Measurements from ENCODE around the gene TFF3.

The TFF3 gene

DNA sequence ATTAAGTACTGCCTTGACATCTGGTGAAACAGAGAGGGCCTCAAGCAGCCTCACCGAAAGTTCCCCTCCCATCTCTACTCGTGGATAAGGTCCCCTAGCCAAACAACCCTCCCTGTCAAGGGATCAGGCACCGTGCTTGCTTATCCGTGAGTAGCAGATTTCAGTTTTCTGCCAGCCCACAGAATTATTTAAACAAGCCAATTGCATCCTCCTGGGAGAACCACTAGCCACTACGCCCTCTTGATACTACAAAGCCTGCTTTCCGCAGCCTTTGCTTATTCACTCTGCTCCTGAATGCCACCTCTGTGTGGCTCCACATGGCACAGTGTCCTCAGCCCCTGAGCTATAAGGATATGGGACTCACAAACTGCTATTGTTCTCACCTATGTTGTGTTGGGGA is 41.4 kb upstream of the TFF3 start:
- H3K36me3 ChIP-seq (ENCODE audit: control insufficient read depth in 2 of 2, insufficient read depth in 2 of 2, low read length in 2 of 2): no peaks in the 10 kb centered on the region
- no peak overlapping the region for H3K9ac ChIP-seq (ENCODE audit: low read depth in 1 of 2, low read length in 2 of 2)
- H3K4me1 ChIP-seq (ENCODE audit: control insufficient read depth in 2 of 2, insufficient read depth in 2 of 2, low read length in 2 of 2): no peaks in the 10 kb centered on the region
- H3K4me3 ChIP-seq (ENCODE audit: low read length in 2 of 2): no peak overlapping the region
- peaks cover 0 to 8% of the 10 kb centered on the region in 2 donors for H3K9me3 ChIP-seq (ENCODE audit: control insufficient read depth in 2 of 2, low read length in 2 of 2)
- peak overlapping the region in 1 of 2 donors; percentile 5 for H3K27ac ChIP-seq (ENCODE audit: low read depth in 2 of 2, low read length in 2 of 2)
- H3K27me3 ChIP-seq (ENCODE audit: control insufficient read depth in 2 of 2, insufficient read depth in 2 of 2, low read length in 2 of 2): no peaks in the 10 kb centered on the region

GRCh38 chr21:42356046-42356445 is 40.8 kb upstream of the TFF3 start:
- Histone ChIP-seq H3K36me3 (ENCODE audit: control insufficient read depth in 2 of 2, insufficient read depth in 2 of 2, low read length in 2 of 2) (no peaks in the 10 kb centered on the region), H3K9me3 (ENCODE audit: control insufficient read depth in 2 of 2, low read length in 2 of 2) (peaks cover 0 to 8% of the 10 kb centered on the region in 2 donors), H3K9ac (ENCODE audit: low read depth in 1 of 2, low read length in 2 of 2) (no peak overlapping the region), H3K4me3 (ENCODE audit: low read length in 2 of 2) (no peak overlapping the region), H3K4me1 (ENCODE audit: control insufficient read depth in 2 of 2, insufficient read depth in 2 of 2, low read length in 2 of 2) (no peaks in the 10 kb centered on the region), H3K27ac (ENCODE audit: low read depth in 2 of 2, low read length in 2 of 2) (no peak overlapping the region), H3K27me3 (ENCODE audit: control insufficient read depth in 2 of 2, insufficient read depth in 2 of 2, low read length in 2 of 2) (no peaks in the 10 kb centered on the region)

DNA sequence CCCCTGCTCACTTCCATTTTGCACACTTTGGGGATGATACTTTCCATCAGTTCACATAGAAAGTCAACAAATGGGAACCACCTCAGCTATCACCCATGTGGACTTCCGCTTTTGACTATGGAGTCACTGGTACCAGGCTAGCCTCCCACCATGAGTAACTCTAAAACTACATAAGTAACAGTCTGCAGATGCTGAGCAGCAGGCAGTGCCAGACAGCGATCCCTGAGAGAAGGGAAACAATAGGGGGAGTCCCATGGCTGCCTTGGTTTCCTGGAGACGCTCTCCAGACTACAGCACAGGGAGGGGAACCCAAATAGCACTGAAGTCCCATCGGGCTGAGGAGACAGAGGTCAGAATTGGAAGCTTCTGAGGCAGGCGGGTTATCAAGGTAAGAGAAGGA is 38.4 kb upstream of the TFF3 start:
- H3K27ac ChIP-seq (ENCODE audit: low read depth in 2 of 2, low read length in 2 of 2): no peak overlapping the region
- no peaks in the 10 kb centered on the region for H3K27me3 ChIP-seq (ENCODE audit: control insufficient read depth in 2 of 2, insufficient read depth in 2 of 2, low read length in 2 of 2)
- no peak overlapping the region for H3K9ac ChIP-seq (ENCODE audit: low read depth in 1 of 2, low read length in 2 of 2)
- H3K4me3 ChIP-seq (ENCODE audit: low read length in 2 of 2): no peak overlapping the region
- H3K9me3 ChIP-seq (ENCODE audit: control insufficient read depth in 2 of 2, low read length in 2 of 2): peaks cover 0 to 5% of the 10 kb centered on the region in 2 donors
- no peaks in the 10 kb centered on the region for H3K36me3 ChIP-seq (ENCODE audit: control insufficient read depth in 2 of 2, insufficient read depth in 2 of 2, low read length in 2 of 2)
- H3K4me1 ChIP-seq (ENCODE audit: control insufficient read depth in 2 of 2, insufficient read depth in 2 of 2, low read length in 2 of 2): no peaks in the 10 kb centered on the region

DNA sequence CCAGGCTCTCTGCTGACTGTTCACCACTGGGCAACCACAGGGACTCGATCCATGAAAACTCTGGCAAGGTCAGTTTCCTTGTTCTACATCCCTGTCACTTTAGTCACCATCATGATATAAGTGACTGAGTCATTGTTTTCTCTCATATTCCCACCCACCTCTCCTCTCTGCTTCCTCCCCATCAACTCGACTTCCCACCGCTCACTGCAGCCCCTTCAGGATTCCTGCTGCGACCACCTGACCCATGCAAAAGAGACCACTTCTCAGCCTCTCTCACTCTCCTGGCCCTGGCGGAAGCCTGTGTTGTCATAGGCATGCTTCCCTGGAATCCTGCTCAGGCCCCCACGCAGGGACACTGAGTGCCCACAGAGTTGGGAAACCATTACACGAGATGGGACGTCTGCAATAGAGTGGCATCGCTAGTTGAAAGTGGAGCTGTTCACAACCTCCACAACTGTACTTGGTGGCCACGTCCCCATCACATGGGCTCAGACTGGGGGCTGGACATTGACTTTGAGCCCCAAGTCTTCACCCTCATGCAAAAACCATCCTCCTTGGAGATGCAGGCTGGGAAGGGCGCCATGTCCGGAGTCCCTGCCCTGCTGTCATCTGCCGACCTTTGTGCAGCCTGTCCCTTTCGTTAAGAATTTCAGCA is 37.4 kb upstream of the TFF3 start:
- H3K27ac ChIP-seq (ENCODE audit: low read depth in 2 of 2, low read length in 2 of 2): no peak overlapping the region
- no peak overlapping the region for H3K9ac ChIP-seq (ENCODE audit: low read depth in 1 of 2, low read length in 2 of 2)
- H3K27me3 ChIP-seq (ENCODE audit: control insufficient read depth in 2 of 2, insufficient read depth in 2 of 2, low read length in 2 of 2): no peaks in the 10 kb centered on the region
- no peak overlapping the region for H3K4me3 ChIP-seq (ENCODE audit: low read length in 2 of 2)
- no peaks in the 10 kb centered on the region for H3K4me1 ChIP-seq (ENCODE audit: control insufficient read depth in 2 of 2, insufficient read depth in 2 of 2, low read length in 2 of 2)
- no peaks in the 10 kb centered on the region for H3K36me3 ChIP-seq (ENCODE audit: control insufficient read depth in 2 of 2, insufficient read depth in 2 of 2, low read length in 2 of 2)
- peaks cover 0 to 5% of the 10 kb centered on the region in 2 donors for H3K9me3 ChIP-seq (ENCODE audit: control insufficient read depth in 2 of 2, low read length in 2 of 2)

DNA sequence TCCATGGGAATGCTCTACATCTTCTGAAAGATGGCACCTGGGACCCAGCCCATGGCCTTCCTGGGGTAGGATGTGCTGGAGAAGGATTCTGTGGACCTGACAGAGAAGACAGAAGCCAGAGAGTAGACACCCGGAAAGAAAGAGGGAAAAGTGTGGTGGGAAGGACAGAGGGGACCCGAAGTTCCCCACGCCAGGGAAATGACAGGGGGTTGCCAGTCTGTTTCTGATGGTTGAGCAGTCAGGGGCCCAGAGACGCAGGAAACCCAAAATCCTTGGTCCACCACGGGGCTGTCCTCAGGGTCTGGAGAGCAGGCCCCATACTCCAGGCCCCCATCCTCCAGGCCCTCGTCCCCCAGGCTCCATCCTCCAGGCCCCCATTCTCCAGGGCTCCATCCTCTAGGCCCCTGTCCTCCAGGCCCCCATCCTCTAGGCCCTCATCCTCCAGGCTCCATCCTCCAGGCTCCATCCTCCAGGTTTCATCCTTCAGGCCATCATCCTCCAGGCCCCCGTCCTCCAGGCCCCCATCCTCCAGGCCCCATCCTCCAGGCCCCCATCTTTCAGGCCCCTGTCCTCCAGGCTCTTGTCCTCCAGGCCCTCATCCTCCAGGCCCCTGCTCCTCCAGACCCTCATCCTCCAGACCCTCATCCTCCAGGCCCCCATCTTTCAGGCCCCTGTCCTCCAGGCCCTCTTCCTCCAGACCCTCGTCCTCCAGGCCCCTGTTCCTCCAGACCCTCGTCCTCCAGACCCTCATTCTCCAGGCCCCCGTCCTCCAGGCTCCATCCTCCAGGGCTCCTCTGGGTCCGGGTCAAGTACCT is 36.6 kb upstream of the TFF3 start:
- Histone ChIP-seq H3K9me3 (ENCODE audit: control insufficient read depth in 2 of 2, low read length in 2 of 2) (peaks cover 0 to 5% of the 10 kb centered on the region in 2 donors), H3K4me1 (ENCODE audit: control insufficient read depth in 2 of 2, insufficient read depth in 2 of 2, low read length in 2 of 2) (no peaks in the 10 kb centered on the region), H3K27ac (ENCODE audit: low read depth in 2 of 2, low read length in 2 of 2) (no peak overlapping the region)

DNA sequence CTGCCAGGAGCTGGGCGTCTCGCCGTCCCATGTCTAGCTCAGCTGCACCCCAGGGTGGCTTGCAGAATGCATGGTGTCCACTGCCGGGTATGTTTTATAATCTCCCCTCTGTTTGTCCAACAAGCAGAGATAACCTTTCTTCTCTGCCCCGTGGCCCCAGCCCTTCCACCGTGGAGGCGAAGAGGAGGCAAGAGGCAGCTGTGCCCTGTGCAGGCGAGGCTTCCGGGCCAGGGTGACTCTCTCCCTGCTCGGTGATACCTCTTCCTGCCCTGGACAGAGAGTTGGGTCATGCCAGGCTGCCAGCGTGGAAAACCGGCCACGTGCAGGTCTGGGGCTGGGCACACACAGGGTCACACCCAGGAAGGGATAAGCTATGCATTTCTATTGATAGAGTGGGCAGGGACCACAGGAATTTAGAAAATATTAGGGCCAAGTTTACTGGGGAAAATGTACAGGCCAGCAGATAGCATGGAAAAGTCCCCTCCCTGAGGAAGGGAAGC is 35.8 kb upstream of the TFF3 start, which contains the start of gene TFF2:
Gene TFF2 (minus strand): TSS at position 68 of the 500 bp plus-strand sequence. CDS start 37 bp downstream, at position 31.
- Histone ChIP-seq H3K9ac (ENCODE audit: low read depth in 1 of 2, low read length in 2 of 2) (no peak within 1 kb of the TSS), H3K27me3 (ENCODE audit: control insufficient read depth in 2 of 2, insufficient read depth in 2 of 2, low read length in 2 of 2) (no peaks in the 10 kb centered on the region), H3K9me3 (ENCODE audit: control insufficient read depth in 2 of 2, low read length in 2 of 2) (peaks cover 0 to 2% of the 10 kb centered on the region in 2 donors), H3K36me3 (ENCODE audit: control insufficient read depth in 2 of 2, insufficient read depth in 2 of 2, low read length in 2 of 2) (no peaks in the 10 kb centered on the region), H3K4me1 (ENCODE audit: control insufficient read depth in 2 of 2, insufficient read depth in 2 of 2, low read length in 2 of 2) (no peaks in the 10 kb centered on the region), H3K27ac (ENCODE audit: low read depth in 2 of 2, low read length in 2 of 2) (no peak within 1 kb of the TSS), H3K4me3 (ENCODE audit: low read length in 2 of 2) (no peak within 1 kb of the TSS)

More for the DNA sequence above, 36.6 kb upstream of the TFF3 start:
- Histone ChIP-seq H3K36me3 (ENCODE audit: control insufficient read depth in 2 of 2, insufficient read depth in 2 of 2, low read length in 2 of 2) (no peaks in the 10 kb centered on the region), H3K27me3 (ENCODE audit: control insufficient read depth in 2 of 2, insufficient read depth in 2 of 2, low read length in 2 of 2) (no peaks in the 10 kb centered on the region), H3K4me3 (ENCODE audit: low read length in 2 of 2) (no peak overlapping the region), H3K9ac (ENCODE audit: low read depth in 1 of 2, low read length in 2 of 2) (no peak overlapping the region)

DNA sequence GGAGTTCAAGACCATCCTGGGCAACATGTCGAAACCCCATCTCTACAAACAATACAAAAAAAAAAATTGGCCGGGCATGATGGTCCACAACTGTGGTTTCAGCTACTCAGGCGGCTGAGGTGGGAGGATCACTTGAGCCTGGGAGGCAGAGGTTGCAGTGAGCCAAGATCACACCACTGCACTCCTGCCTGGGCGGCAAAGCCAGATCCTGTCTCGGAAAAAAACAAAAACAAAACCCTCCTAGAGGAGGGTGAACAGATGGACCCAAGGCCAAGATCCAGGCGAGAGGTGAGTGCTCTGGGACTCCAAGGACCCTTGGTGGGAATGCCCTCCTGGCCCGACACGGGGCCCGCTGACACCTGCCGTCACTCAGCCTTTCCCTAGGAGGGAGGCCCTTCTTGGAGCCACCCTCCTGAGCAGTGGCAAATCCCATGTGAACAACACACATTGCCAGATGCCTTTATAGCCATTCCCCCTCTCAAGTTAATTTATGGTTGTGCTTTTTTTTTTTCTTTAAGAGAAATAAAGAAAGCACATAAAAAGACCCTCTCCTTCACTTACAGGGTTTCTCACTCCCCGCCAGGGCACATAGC is 35.2 kb upstream of the TFF3 start:
- Histone ChIP-seq H3K9me3 (ENCODE audit: control insufficient read depth in 2 of 2, low read length in 2 of 2) (no peaks in the 10 kb centered on the region), H3K27me3 (ENCODE audit: control insufficient read depth in 2 of 2, insufficient read depth in 2 of 2, low read length in 2 of 2) (no peaks in the 10 kb centered on the region), H3K36me3 (ENCODE audit: control insufficient read depth in 2 of 2, insufficient read depth in 2 of 2, low read length in 2 of 2) (no peaks in the 10 kb centered on the region), H3K4me1 (ENCODE audit: control insufficient read depth in 2 of 2, insufficient read depth in 2 of 2, low read length in 2 of 2) (no peaks in the 10 kb centered on the region), H3K27ac (ENCODE audit: low read depth in 2 of 2, low read length in 2 of 2) (no peak overlapping the region), H3K4me3 (ENCODE audit: low read length in 2 of 2) (no peak overlapping the region), H3K9ac (ENCODE audit: low read depth in 1 of 2, low read length in 2 of 2) (no peak overlapping the region)

DNA sequence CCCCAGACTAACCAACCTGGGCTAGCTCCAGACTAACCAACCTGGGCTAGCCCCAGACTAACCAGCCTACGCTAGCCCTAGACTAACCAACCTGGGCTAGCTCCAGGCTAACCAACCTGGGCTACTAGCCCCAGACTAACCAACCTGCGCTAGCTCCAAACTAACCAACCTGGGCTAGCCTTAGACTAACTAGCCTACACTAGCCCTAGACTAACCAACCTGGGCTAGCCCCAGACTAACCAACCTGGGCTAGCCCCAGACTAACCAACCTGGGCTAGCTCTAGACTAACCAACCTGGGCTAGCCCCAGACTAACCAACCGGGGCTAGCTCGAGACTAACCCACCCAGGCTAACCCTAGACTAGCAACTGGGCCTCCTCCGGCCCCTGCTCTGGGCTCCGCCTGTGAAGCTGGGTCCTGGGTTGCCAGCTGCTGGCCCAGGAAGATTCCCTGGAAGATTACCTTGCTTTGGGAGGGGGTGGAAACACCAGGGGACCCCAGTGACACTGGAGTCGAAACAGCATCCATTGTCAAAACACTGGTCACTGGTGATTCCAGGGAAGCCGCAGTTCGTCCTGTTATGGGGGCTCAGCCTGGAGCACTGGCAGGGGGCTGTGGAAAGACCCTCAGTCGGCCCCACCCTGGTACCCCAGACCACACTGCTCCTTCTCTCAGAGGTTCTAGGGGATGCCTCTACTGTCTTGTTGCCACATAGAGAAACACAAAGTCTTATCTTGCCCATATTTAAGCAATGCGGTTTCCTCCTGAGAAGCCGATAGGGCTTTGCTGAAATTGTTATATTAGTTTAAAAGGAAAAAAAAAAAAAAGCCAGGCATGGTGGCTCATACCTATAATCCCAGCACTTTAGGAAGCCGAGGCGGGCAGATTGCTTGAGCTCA is 34.5 kb upstream of the TFF3 start:
- Histone ChIP-seq H3K4me1 (ENCODE audit: control insufficient read depth in 2 of 2, insufficient read depth in 2 of 2, low read length in 2 of 2) (no peaks in the 10 kb centered on the region), H3K36me3 (ENCODE audit: control insufficient read depth in 2 of 2, insufficient read depth in 2 of 2, low read length in 2 of 2) (no peaks in the 10 kb centered on the region), H3K27me3 (ENCODE audit: control insufficient read depth in 2 of 2, insufficient read depth in 2 of 2, low read length in 2 of 2) (no peaks in the 10 kb centered on the region), H3K9ac (ENCODE audit: low read depth in 1 of 2, low read length in 2 of 2) (no peak overlapping the region), H3K4me3 (ENCODE audit: low read length in 2 of 2) (no peak overlapping the region), H3K27ac (ENCODE audit: low read depth in 2 of 2, low read length in 2 of 2) (no peak overlapping the region), H3K9me3 (ENCODE audit: control insufficient read depth in 2 of 2, low read length in 2 of 2) (no peaks in the 10 kb centered on the region)

- Histone ChIP-seq H3K9ac (ENCODE audit: low read depth in 1 of 2, low read length in 2 of 2) (no peak overlapping the region), H3K27me3 (ENCODE audit: control insufficient read depth in 2 of 2, insufficient read depth in 2 of 2, low read length in 2 of 2) (no peaks in the 10 kb centered on the region), H3K27ac (ENCODE audit: low read depth in 2 of 2, low read length in 2 of 2) (no peak overlapping the region), H3K9me3 (ENCODE audit: control insufficient read depth in 2 of 2, low read length in 2 of 2) (no peaks in the 10 kb centered on the region), H3K36me3 (ENCODE audit: control insufficient read depth in 2 of 2, insufficient read depth in 2 of 2, low read length in 2 of 2) (no peaks in the 10 kb centered on the region), H3K4me3 (ENCODE audit: low read length in 2 of 2) (no peak overlapping the region), H3K4me1 (ENCODE audit: control insufficient read depth in 2 of 2, insufficient read depth in 2 of 2, low read length in 2 of 2) (no peaks in the 10 kb centered on the region)
These were observed 33.6 kb upstream of the TFF3 start for GRCh38 chr21:42348762-42349161.
